ACC112 (cell line): ENCODE results near the gene SESN1.

Source experiments
- H2AFZ ChIP-seq: fragments of 200-600 bp; sonication (generic); one replicate; pipeline ENCODE4 v1.6.0; 2017; ENCODE audit warnings: antibody characterized with exemption, low read length; ENCODE audit not compliant: unreplicated experiment
- H3K27ac ChIP-seq: fragments of 200-600 bp; sonication (generic); 2 replicates; pipeline ENCODE4 v1.5.1; 2014; ENCODE audit warnings: low read depth, mild to moderate bottlenecking, antibody characterized with exemption, low read length, moderate library complexity
- H3K27me3 ChIP-seq: fragments of 200-600 bp; sonication (generic); 2 replicates; pipeline ENCODE4 v1.6.1; 2014; ENCODE audit warnings: mild to moderate bottlenecking, antibody characterized with exemption, low read length, moderate library complexity, mixed read lengths; ENCODE audit not compliant: insufficient read depth
- H3K36me3 ChIP-seq: fragments of 200-600 bp; sonication (generic); 2 replicates; pipeline ENCODE4 v1.6.1; 2016; ENCODE audit warnings: mild to moderate bottlenecking, antibody characterized with exemption, low read length, moderate library complexity, mixed read lengths; ENCODE audit not compliant: insufficient read depth
- H3K4me1 ChIP-seq: fragments of 200-600 bp; sonication (generic); one replicate; pipeline ENCODE4 v1.6.1; 2016; ENCODE audit warnings: low read length, mixed read lengths; ENCODE audit not compliant: insufficient read depth, unreplicated experiment, control insufficient read depth
- H3K4me3 ChIP-seq: fragments of 200-600 bp; sonication (generic); 2 replicates; pipeline ENCODE4 v1.5.1; 2014; ENCODE audit warnings: mild to moderate bottlenecking, low read depth, low read length
- H3K79me2 ChIP-seq: fragments of 200-600 bp; sonication (generic); one replicate; pipeline ENCODE4 v1.6.0; 2016; ENCODE audit warnings: low read length; ENCODE audit not compliant: control insufficient read depth, unreplicated experiment, insufficient read depth

The SESN1 gene

DNA sequence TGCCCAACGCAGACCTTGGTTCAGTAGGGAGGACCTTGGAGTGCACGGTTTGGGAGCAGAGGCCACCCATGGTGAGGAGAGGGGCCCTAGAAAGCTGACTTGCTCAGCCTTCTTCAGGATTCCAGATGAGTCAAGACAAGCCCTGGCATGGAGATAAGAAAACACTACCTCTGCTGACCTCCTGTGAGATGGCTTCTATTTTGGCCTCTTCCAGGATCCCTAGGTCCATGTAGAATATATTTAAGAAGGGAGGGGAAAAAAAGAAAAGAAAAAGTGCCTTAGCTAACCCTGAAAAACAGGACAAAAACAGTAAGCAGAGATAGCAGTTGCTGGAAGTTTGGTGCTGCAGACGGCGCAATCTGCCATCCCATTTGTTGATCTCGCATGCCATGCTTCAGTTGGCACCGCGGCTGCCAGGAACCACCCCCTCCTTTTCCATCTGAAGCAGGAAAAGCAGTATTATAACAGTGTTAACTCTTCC lies 146.4 kb downstream of the SESN1 start:
- H2AFZ ChIP-seq, result no peak overlapping the region
- H3K36me3 ChIP-seq, result no peaks in the 10 kb centered on the region
- H3K27ac ChIP-seq, result peak overlapping the region; percentile 23; the same call in 1 of the 2 replicates
- H3K4me3 ChIP-seq, result no peak overlapping the region
- H3K4me1 ChIP-seq, result peaks cover 46% of the 10 kb centered on the region
- no peaks in the 10 kb centered on the region for H3K27me3 ChIP-seq
- H3K79me2 ChIP-seq, result no peaks in the 10 kb centered on the region

DNA sequence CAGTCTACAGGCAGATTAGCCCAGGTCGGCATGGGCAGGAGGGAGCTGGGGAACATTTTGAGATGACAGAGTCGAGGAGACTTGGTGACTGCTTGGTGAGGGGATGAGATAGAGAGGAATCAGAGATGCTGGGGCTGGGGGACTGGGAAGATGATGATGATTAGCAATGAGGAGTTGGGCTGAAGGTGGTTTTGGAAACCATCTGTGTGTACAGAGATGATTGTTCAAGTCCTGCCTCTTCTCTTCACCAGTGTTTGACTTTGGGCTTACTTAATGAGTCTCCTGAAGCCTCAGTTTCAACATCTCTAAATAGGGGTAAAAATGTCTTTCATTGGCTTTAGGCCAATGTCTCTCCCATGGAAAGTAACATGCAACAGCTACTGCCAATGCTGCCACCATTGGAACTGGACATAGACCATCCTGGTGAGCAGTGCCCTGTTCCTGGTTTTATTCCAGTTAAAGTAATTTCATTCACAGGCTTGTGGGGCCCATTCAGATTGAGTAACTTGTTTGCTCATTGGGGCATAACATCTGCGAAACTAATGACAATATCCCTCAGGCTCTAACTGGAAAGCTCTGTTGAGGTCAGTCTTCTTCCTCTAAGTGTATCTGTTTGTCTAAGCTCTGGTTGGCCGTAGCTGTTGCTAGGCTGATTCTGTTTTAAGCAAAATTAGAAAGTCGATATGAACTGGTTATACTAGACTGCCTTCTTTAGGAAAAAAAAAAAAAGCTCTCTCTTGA lies 147.4 kb downstream of the SESN1 start:
- Histone ChIP-seq H3K36me3 (no peaks in the 10 kb centered on the region), H3K4me1 (peaks cover 39% of the 10 kb centered on the region), H3K4me3 (no peak overlapping the region), H3K79me2 (no peaks in the 10 kb centered on the region), H3K27me3 (no peaks in the 10 kb centered on the region), H2AFZ (no peak overlapping the region), H3K27ac (peak overlapping the region; percentile 54; the same call in 1 of the 2 replicates)

DNA sequence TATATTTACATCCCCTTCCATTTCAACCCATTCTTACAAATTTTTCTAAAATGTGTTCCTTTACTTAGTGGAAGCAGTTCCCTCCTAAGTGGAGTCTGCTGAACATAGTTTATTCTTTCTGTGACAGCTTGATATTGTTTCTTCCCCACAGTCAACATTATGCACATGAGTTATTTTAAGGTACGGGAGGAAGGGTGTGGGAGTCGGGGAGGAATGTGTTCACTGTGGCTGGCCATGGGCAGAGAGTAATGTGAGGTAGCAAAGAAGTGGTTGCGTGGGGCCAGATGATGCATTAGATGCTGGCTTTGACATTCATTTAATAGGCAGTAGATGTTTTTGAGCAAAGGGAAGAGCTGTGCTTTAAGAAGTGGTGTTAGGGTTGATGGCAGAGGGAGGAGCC lies 148.0 kb downstream of the SESN1 start:
- Histone ChIP-seq H3K4me1 (peaks cover 39% of the 10 kb centered on the region), H3K36me3 (no peaks in the 10 kb centered on the region), H3K79me2 (no peaks in the 10 kb centered on the region), H2AFZ (no peak overlapping the region), H3K4me3 (no peak overlapping the region), H3K27ac (peak overlapping the region; percentile 54; the same call in 1 of the 2 replicates), H3K27me3 (no peaks in the 10 kb centered on the region)

DNA sequence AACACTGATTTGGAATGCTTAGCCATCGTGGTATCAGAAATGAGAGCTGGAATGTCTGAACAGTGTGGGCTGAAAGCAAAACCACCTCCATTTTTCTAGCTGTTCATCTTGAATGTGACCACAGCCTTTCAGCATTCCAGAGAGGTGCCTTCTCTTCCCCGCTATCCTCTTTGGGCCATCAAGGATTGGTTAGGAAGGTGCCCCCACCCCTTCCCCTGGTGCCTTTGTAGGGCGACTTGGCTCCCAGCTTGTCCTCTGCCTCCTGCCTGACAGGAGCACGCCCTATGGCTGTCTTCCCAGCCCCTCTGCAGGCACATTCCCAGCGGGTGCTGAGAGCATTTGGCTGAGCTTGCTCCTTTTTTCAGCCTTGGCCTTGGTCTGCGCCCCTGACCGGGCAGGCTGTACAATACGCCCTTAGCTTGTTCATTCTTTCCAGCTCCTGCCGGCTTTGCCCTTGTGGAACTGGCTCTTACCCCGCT lies 148.9 kb downstream of the SESN1 start:
- H3K27me3 ChIP-seq, result no peaks in the 10 kb centered on the region
- H3K4me3 ChIP-seq, result peak overlapping the region; percentile 42
- no peaks in the 10 kb centered on the region for H3K79me2 ChIP-seq
- H3K36me3 ChIP-seq, result no peaks in the 10 kb centered on the region
- H3K4me1 ChIP-seq, result peaks cover 39% of the 10 kb centered on the region
- H3K27ac ChIP-seq, result peak overlapping the region; percentile 92
- peak overlapping the region; percentile 50 for H2AFZ ChIP-seq

DNA sequence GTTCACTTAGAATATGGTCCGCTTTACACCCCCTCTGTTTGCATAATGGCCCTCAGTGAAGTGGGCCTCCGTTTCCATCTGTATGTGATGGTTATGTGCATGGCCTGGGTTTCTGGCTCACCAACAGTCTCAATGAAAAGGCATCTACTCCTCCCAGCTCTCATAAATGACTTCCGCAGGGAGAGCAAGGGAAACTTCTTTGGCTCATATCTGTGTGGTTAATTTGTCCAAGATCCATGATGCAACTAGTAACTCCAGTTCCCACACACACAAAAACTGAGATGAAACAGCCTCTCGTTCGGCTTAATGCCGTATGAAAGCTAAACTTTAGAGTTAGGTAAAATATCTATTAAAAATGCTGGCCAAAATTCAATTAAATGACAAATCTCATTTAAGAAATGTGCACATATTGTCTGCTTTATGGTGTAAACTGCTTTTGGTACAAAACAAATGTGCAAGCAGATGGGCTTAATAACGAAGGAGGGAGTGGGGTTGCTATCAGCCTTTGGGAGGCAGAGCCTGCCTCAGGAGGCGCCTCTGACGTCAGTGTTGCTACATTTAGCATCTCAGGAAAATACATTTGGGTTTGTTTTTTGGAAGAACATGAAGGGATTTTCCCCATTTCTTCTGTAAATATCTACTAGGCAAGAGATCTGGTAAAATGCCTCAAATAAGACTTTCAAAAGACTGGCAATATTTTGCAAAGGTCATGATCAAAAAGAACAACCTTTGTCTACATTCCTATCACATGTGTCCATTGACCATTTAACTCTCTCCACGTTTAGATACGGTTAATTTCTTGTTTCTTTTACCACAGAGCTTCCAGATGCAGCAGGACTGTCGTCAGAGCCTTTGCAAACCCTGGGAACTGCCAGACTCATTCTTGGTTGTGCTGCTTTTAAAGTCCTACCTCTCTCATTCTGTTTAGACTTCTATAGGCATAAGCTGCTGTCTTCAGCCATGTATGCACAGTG lies 149.7 kb downstream of the SESN1 start:
- no peaks in the 10 kb centered on the region for H3K79me2 ChIP-seq
- no peaks in the 10 kb centered on the region for H3K27me3 ChIP-seq
- H3K4me3 ChIP-seq, result peak overlapping the region; percentile 42
- H2AFZ ChIP-seq, result peak overlapping the region; percentile 58
- H3K4me1 ChIP-seq, result peaks cover 39% of the 10 kb centered on the region
- H3K27ac ChIP-seq, result peak overlapping the region; percentile 92
- H3K36me3 ChIP-seq, result no peaks in the 10 kb centered on the region

DNA sequence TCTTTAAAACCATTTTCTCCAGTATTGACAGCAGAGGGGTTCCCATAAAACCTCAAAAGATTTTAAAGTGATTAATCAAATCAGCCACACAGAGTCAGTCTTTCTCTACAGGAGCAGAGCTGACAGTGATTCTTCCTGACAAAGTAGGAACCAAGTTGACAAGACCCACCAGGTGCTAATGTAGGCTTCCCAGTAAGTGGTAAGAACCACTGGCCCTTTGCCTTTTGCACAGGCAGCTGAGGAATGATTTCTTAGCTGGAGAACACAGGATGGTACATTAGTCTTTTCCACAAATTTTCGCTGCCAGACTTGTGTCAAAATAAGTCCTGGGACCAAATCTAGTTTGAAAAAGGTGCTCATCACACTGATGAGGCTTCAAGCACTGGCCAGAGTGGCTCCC lies 150.6 kb downstream of the SESN1 start:
- Histone ChIP-seq H3K36me3 (no peaks in the 10 kb centered on the region), H3K4me3 (no peak overlapping the region), H3K79me2 (no peaks in the 10 kb centered on the region), H3K27me3 (no peaks in the 10 kb centered on the region), H3K27ac (peak overlapping the region; percentile 92), H2AFZ (peak overlapping the region; percentile 58), H3K4me1 (peaks cover 39% of the 10 kb centered on the region)

DNA sequence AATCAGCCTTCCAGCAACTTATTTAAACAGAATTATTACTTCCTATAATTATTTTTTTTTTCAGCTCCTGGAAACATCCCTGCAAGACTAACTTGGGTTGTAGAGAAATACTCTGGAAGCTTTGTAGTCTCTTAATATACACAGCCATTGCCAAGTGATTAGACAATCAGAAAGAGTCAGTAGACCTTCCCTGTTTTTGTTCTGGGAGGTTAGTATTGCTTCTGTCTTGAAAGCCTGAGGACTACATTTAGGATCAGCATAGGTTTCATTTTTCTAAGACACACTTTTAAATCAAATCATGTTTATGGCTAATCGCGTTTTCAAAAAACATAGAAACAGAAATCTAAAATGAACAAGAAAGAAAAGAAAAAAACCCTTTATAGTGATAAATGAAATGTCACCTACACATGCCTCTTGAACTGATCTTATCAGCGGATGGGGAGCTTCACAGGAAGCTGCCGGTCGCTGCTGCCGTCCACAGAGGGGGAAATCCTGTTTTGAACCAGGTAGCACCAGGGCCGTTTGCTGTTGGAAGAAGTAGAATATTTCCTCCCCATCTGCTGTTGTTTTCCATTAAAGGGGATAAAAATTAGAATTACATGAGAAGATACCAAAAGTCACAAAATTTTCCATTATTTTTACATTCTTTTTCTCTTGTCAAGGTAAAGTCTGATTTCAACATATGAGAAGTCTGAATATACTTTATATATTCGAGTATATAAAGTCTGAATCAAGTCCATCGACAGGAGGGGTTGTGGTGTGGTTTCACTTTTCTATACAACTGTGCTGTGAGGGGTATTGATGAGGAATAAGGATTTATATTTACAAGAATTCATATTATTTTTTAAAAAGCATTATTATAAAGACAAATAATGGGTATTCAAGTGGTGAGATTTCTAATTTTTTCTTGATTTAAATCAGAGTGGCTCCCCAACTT lies 151.8 kb downstream of the SESN1 start:
- no peak overlapping the region for H3K4me3 ChIP-seq
- peaks cover 35% of the 10 kb centered on the region for H3K4me1 ChIP-seq
- H3K79me2 ChIP-seq, result no peaks in the 10 kb centered on the region

DNA sequence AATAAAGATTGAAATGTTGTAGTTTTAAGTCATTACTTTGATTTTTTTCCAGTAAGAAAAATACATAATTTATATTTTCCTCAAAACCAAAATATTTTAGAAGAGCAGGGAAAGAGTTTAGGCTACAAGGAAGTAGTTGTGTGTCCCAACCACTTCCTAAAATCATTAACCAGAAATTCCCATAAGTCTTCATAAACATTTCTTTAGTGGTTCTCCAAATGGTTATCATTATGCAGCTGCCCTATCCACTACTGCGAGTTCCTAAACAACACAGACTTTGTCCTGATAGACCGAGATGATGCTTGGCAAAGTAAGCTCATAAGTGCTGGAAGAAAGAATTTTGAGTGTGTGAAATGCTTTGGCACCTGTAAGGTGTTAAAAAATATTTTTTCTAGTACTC lies 152.8 kb downstream of the SESN1 start:
- H3K27me3 ChIP-seq, result no peaks in the 10 kb centered on the region
- no peak overlapping the region for H2AFZ ChIP-seq
- no peak overlapping the region for H3K27ac ChIP-seq
- no peaks in the 10 kb centered on the region for H3K36me3 ChIP-seq
- no peak overlapping the region for H3K4me3 ChIP-seq
- H3K4me1 ChIP-seq, result peaks cover 29% of the 10 kb centered on the region
- no peaks in the 10 kb centered on the region for H3K79me2 ChIP-seq

More for the DNA sequence above, 151.8 kb downstream of the SESN1 start:
- no peaks in the 10 kb centered on the region for H3K27me3 ChIP-seq
- no peak overlapping the region for H2AFZ ChIP-seq
- H3K36me3 ChIP-seq, result no peaks in the 10 kb centered on the region
- H3K27ac ChIP-seq, result no peak overlapping the region

DNA sequence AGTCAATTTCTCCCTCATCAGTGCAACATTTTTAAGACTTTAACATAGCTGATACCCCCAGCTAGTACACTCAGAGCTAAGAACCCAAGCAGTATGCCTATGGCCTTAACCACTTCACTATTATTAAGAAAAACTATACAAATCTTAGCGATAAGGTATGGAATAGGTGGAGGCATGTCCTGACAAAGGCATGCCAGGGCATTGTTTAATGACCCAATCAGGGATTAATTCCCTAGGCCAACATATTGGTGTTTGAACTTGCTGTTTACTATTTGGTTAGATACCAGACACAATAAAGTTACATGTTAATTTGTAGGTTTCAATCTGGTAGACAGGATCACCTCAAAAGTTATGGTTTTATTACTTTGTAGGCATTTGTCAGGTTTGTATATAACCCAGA lies 153.4 kb downstream of the SESN1 start:
- H3K27me3 ChIP-seq, result no peaks in the 10 kb centered on the region
- H3K4me1 ChIP-seq, result peaks cover 23% of the 10 kb centered on the region
- H3K36me3 ChIP-seq, result no peaks in the 10 kb centered on the region
- no peak overlapping the region for H3K4me3 ChIP-seq
- H2AFZ ChIP-seq, result no peak overlapping the region
- H3K27ac ChIP-seq, result no peak overlapping the region
- H3K79me2 ChIP-seq, result no peaks in the 10 kb centered on the region

DNA sequence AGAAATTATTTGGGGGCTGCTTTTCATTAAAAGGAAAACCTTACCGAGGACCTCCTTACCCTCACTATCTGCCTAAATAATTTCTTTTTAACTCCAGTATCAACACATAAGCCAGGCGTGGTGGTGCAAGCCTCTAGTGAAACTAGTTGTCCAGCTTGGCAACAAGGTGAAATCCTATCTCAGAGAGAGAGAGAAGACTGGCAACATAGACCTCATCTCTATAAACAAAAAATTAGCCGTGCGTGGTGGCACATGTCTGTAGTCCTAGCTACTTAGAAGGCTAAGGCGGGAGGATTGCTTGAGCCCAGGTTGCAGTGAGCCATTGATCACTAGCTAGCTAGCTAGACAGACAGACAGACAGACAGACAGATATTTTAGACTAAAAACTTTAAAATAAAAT lies 153.9 kb downstream of the SESN1 start:
- Histone ChIP-seq H3K4me1 (peaks cover 18% of the 10 kb centered on the region), H3K27me3 (no peaks in the 10 kb centered on the region), H2AFZ (no peak overlapping the region)

More for the DNA sequence above, 153.9 kb downstream of the SESN1 start:
- no peak overlapping the region for H3K27ac ChIP-seq
- H3K79me2 ChIP-seq, result no peaks in the 10 kb centered on the region
- H3K36me3 ChIP-seq, result no peaks in the 10 kb centered on the region
- no peak overlapping the region for H3K4me3 ChIP-seq
